NCI-H446 (cell line): Measurements from ENCODE around the gene LRP2BP.
"Not testable (repeated sequence)": the region's sequence is repeated elsewhere in the genome, so short reads cannot be mapped to it uniquely, and the experiment has no call there.

Experiments
- DNase-seq, 2 experiments: peaks; one replicate each; lab custom pipeline; 2025; lab: John Stamatoyannopoulos, UW

Gene LRP2BP

DNA sequence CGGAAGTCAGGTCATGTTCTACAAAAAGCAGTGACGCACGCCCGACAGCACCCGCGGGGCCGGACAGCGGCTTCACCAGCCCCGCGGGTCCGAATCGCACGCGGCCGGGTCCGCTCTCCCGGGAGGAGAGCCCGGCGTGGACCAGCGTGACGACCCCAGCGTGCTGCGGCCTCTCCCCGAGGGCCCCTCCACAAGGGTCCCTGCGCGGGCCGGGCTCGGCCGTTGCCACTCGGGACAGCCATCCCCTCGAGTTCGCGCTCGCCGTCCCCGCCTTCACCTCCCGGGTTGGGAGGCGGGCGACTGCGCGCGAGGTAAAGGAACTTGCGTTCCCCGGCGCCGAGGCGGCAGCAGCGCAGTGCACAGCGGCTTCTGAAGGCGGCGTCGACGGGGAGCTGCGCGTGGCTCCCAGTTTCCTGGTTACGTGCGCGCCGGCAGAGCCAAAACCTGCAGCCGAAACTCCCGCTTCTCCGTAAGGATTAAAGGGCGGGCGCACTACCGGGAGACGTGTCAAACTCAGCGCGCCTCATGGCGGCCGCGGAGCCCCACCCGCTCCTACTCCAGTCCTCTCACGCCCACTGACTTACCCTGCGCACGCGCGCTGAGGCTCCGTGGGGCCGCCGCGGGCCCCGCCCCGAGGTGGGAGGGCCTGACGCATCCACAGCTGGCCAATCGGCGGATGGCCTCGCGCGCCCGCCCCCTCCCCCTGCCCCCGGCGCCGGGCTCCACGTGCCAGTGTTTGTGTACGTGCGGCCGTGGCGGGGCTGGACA is 416 bp upstream of the LRP2BP start:
- DNase-seq: peak; percentile 77 to 97

GRCh38 chr4:185394568-185395237 is 1.0 kb downstream of the LRP2BP start:
- no peak for DNase-seq

GRCh38 chr4:185392156-185392555 is 3.6 kb downstream of the LRP2BP start:
- no peak for DNase-seq

GRCh38 chr4:185390941-185391340 is 4.8 kb downstream of the LRP2BP start:
- no peak for DNase-seq

DNA sequence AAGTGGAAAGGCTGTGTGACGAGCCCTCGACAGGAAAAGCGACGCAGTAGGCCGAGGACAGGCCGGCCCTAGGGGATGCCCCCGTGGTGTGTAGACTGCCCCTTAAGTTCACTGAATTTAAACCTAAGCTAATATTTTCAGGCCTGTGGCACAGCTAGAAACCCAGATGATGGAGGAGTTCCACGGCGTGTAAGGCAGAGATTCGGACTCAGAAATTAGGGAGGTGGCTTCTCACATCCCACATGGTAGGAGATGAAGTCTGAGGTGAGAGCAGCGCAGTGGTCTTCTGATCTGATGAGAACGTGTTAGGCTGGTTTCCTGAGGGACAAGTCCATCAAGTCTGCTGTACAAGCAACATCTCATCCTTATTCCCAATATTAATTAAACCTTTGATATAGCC is 7.8 kb downstream of the LRP2BP start:
- DNase-seq: no peak

DNA sequence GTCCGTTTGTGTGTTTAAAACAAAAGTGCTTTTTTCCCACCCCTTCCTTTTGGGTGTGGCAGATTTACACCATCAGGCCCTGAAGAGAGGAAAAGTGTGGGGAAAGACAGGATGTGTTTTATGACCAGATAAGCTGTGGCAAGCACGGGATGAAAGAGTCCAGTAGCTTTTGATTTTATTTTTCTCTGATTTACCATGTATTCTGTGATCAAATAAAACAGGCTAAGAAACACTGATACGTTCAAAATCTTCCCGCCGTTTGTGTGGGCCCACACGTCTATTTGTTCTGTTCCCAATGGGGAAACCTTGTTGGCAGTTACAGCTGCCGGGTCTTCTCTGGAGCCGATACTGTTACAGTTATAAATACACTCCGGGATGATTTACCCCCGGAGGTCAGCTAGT is 10.8 kb downstream of the LRP2BP start:
- no peak for DNase-seq

DNA sequence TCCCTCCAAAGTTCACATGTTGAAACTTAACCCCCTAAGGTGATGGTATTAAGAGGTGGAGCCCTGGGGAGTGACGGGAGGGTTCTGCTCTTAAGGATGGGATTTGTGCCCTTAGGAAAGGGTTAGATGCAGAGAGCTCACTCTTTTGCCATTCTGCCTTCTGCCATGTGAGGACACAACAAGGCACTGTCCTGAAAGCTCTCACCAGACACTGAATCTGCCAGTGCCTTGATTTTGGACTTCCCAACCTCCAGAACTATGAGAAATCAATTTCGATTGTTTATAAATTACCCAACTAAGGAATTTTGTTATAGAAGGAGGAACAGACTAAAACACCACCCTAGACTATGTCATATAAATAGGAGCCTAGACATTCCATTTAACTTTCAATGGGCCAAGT is 11.7 kb downstream of the LRP2BP start:
- no peak for DNase-seq

DNA sequence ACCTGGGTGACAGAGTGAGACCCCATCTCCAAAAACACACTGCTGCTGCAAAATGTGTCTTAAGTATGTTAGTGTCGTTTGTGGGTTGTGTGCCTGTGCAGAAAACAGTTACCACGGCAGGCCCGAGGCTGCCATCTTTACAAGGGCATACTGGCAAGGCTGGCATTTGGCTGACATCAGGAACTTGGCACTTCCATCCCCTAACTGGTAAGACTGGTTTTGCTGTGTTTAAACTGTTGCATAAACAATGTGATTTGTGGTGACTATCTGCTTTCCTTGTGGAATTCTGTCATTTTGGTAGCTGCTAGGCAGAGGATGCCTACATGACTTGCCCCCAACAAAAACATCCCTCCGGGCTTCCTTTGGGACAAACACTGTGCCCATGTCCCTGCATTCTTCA is 12.3 kb downstream of the LRP2BP start:
- DNase-seq: no peak

- no peak for DNase-seq
Observed at GRCh38 chr4:185382754-185383153, 13.0 kb downstream of the LRP2BP start.

DNA sequence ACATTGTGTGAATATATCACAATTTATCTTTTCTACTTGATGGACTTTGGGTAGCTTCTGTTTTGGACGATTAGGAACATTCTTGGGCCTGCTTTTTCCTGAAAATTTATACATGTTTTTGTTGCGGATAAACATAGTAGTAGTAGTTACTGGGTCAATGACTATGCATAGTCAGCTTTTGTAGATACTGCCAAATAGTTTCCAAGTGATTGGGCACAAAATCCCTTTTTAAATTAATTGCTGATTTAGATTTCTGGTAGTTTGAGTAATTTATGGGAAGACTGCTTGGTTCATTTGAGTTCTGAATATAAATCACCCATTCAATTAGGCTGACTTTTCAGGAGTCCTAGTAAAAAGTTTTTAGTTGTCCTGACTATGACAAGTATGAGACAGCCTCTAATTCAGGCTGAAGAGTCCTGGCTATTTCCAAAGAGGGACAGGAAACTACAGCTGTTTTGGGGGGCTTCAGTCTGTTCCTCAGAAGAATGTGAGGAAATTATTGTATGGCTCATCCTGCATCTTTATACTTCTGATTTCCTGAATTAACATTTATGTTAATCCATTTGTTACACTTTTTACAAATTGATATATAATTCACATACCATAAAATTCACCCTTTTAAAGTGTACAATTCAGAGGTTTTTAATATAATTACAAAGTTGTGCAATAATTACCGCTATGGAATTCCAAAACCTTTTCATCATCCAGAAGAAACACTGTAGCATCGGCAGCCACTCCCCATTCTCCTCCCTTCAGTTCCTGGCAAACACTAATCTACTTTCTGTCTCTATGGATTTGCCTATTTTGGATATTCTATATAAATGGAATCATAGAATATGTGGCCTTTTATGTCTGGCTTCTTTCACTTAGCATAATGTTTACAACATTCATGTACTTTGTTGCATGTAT is 14.2 kb downstream of the LRP2BP start:
- DNase-seq: no peak

- DNase-seq: no peak
Observed at GRCh38 chr4:185380320-185380719, 15.4 kb downstream of the LRP2BP start.

DNA sequence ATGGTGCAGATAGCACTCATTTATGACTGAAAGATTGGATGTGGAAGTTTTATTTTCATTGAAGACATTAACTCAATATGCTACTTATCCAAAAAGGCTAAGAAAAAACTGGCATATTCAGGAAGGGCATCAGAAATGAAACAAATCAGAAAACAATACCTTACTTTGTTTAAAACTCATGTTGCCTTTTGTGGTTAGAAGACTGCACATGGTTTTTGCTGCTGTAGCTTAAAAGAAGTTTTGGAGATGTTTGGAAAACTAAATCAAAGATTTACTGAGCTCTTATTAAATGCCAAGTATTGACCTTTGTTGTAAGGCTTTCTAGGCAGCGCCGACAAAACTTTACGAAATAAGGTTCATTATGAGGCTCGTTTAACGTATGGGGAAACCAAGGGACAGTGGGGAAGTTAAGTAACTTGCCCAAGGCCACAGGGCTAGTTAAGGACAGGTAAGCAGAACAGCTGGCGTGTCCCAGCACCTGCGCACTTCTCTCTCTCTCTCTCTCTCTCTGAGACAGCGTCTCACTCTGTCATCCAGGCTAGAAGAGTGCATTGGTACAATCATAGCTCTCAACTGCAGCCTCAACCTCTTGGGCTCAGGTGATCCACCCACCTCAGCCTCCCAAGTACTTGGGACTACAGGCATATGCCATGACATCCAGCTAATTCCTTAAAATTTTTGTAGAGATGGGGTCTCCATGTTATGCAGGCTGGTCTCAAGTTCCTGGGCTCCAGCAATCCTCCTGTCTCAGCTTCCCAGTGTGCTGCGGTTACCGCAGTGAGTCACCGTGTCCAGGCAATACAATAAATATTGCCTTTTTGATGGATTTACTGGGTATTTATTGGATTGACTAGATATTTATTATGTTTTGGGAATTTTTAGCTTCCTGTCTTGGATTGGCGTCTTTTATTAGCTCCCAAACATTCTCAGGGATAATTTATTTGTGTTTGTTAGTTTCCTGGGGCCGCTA is 16.1 kb downstream of the LRP2BP start:
- no peak for DNase-seq

DNA sequence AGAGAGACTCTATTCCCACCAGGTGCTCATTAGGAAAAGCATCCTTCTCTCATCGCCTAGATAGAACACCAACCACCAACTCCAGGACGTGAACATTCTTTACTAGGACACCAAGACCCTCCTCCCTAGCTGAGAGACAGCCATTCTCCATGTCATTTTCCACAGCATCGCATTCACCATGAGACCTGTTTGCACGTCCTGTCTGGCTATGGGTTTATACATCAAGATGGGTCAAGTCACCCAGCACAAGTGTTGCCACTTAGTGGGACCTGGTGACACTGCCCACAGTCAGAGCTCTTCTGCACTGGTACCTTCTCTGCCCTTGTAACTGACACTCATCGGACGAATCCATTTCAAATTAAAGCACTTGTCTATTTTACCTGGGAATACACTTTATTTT is 17.5 kb downstream of the LRP2BP start:
- DNase-seq: no peak

DNA sequence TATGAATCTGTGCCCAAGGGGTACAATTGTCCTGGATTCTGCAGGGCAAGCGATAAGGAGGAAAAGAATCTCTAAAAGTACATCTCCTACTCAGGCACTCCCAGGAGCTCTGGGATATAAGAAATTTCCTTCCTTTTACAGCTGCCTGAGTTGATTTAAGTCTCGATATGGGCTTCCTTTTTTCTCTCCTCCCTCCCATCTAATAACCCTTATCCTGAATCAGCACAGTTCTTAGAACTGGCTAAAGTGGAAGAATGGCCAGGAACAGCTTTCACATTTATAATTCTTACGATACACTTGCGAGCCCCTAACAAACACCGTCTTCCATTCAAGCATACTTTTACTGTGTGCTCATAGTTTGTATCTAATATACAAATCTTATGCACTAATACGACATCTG is 21.2 kb downstream of the LRP2BP start:
- no peak for DNase-seq

DNA sequence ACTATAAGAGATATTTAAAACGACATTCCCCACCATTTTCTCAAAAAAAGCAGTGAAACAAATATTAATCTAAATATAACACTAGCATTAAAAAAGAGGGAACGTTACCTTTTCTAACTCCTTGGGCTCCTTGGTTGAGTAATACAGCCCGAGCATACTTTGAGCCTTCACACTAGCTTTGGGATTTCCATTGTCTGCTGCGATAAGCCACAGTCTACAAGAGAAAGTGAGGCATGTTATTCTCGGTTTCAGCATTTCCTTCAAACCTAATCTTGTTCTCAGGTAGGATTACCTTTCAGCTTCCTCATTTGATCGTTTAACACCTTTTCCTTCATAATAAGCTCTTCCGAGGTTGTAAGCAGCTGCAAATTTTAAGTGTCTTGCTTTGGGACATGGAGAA is 21.7 kb downstream of the LRP2BP start:
- no peak for DNase-seq

DNA sequence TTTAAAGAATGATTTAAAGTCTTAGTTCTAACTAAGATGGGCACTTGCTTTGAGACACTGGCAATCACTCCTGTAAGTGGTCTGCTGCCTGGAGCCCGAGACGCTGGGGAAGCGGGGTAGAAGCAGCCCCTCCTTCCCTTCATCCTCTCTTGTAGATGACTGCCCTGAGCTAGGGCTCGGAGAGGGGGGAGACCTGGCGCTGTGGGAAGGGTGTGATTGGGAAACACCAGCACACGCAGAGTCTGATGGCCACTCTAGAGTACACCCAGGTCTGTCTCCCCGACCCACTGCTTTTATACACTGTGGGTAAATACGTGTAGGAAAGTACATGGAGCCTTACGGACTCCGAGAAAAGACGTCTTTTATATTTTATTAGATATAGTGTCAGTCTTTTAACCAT is 24.0 kb downstream of the LRP2BP start:
- DNase-seq: no peak

- no peak for DNase-seq
Observed at GRCh38 chr4:185370268-185370949, 25.3 kb downstream of the LRP2BP start.

DNA sequence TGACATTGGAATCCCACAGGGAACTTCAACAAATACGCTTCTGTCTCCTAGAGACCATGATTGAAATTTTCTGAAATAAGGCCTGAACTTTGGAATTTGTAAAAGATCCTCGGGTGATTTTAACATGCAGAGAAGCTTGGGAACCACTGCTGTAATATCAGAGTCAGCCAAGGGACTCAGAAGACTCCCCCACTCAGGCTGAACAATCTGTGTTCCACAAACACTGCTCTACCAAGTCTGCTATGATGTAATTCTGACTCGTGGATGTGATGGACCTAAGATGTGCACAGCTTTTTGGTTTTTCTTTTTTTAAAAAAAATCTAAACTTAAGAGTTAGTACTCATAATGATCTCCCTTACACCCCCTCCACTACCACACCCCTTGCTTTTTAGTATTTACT is 26.0 kb downstream of the LRP2BP start:
- no peak for DNase-seq

DNA sequence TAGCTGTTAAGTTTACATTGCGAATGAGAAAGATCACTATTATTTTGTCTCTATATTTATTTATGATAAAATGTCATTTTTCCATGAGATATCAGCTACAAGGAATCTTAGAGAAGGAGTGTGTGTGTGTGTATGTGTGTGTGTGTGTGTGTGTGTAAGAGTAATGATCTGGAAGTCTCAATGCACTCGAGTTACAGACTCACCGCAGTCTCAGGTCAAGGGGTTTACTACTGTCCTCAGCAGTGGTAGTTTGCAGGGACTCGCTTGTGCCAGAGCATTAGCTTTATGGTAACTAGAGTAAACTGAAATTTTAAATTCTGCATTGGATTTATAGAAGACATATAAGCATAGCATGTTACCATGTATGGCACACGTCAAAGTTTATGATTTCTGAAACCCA is 30.8 kb downstream of the LRP2BP start:
- DNase-seq: no peak

DNA sequence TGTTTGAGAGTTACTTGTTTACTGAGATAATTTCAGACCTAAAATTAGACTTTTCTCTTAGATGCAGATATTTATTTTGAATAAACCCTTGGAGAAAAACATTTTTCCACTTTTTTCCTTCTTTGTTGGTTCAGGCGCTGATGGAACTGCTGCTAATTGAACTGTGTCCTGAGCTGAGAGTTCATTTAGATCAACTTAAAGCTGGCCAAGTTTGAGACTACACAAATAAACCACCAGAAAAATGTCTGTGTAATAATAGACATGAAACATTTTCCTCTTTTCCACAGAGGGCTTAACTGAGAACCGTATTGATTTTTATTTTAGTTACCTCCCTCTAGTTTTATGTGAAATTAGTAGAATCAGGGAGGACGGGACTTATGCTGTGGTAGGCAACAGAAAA is 32.5 kb downstream of the LRP2BP start:
- no peak for DNase-seq

GRCh38 chr4:185362570-185362969 is 33.2 kb downstream of the LRP2BP start:
- DNase-seq: not testable (repeated sequence)
